HepG2 (cell line): ENCODE measurements around the gene ADAMTS15. TPM values are rescaled to one million over a fixed set of nuclear protein-coding genes. Genes with fewer than 3 reads are reported as not detected.

Source experiments
- ATAC-seq: fragments of 200-7000 bp; cut with Tn5 transposase; 3 replicates; pipeline ENCODE4 v1.9.1; 2020; ENCODE audit warnings: mild to moderate bottlenecking, moderate library complexity
- BruUV-seq: library from RNA; stranded (reverse); fragments of 400-500 nt; replicated peaks from 2 replicates; lab custom pipeline; 2021; lab: Mats Ljungman, UMichigan
- CTCF ChIA-PET: fragments of 300-600 bp; formaldehyde crosslinking; extraction: SDS; loops from one replicate; lab custom pipeline; 2021; ENCODE audit warnings: low total read pairs, inconsistent platforms, low intra/inter-chr PET ratio; lab: Yijun Ruan, JAX
- POLR2A ChIA-PET: fragments of 350-600 bp; sonication (Branson Sonifier 250); formaldehyde crosslinking; loops from one replicate; lab custom pipeline; 2020; ENCODE audit warnings: antibody characterized with exemption, inconsistent platforms; lab: Yijun Ruan, JAX
- DNase-seq: peaks from one replicate; pipeline ENCODE4 v3.0.0-alpha.2; 2015; ENCODE audit warnings: low spot score
- FAIRE-seq: peaks from 3 replicates; lab custom pipeline; 2011; peaks lifted over from hg19 to GRCh38; lab: Jason Lieb, UNC
- H2AFZ ChIP-seq: one replicate; pipeline ENCODE4 v1.6.1; 2011; ENCODE audit warnings: low read length, inconsistent platforms
- H3K27ac ChIP-seq: fragments of 300-600 bp; 3 replicates; pipeline ENCODE4 v1.8.0; 2011; ENCODE audit warnings: mixed run types, mild to moderate bottlenecking, mixed read lengths, low read length, inconsistent platforms; ENCODE audit not compliant: insufficient read depth; ENCODE audit errors: extremely low read length
- H3K27me3 ChIP-seq, 2 experiments: fragments of 200-600 bp in 1 of 2; 2 replicates in 1 of 2; 3 replicates in 1 of 2; pipeline versions ENCODE4 v1.6.0 to v1.8.0; 2011; ENCODE audit warnings: low read length in 2 of 2, mild to moderate bottlenecking in 2 of 2, moderate library complexity in 2 of 2, inconsistent platforms in 1 of 2; ENCODE audit not compliant: insufficient read depth in 2 of 2, control insufficient read depth in 1 of 2
- H3K36me3 ChIP-seq, 2 experiments: fragments of 200-600 bp in 1 of 2; replicated peaks in 1 of 2; 2 replicates in 1 of 2; 3 replicates in 1 of 2; pipeline versions ENCODE4 v1.5.1 to v1.8.0; 2011; ENCODE audit warnings: low read length in 2 of 2, inconsistent platforms in 1 of 2; ENCODE audit not compliant: insufficient read depth in 2 of 2, control insufficient read depth in 1 of 2
- H3K4me1 ChIP-seq: 2 replicates; pipeline ENCODE4 v1.5.1; 2012; ENCODE audit warnings: low read length, inconsistent platforms; ENCODE audit not compliant: insufficient read depth
- H3K4me2 ChIP-seq: 2 replicates; pipeline ENCODE4 v1.6.0; 2011; ENCODE audit warnings: low read depth, low read length, inconsistent platforms
- H3K4me3 ChIP-seq, 3 experiments: fragments of 200-600 bp in 1 of 3; sonication (generic), shearing (Covaris generic) in 1 of 3; replicated peaks in 1 of 3; 2 replicates each; pipeline ENCODE4 v1.5.1; 2011 to 2016; ENCODE audit warnings: low read length in 3 of 3, inconsistent platforms in 2 of 3, low read depth in 2 of 3, mild to moderate bottlenecking in 2 of 3, control low read depth in 1 of 3, mixed read lengths in 1 of 3; ENCODE audit not compliant: insufficient read depth in 1 of 3
- H3K79me2 ChIP-seq: one replicate; pipeline ENCODE4 v1.6.1; 2011; ENCODE audit warnings: low read length, inconsistent platforms; ENCODE audit not compliant: insufficient read depth
- H3K9ac ChIP-seq: 2 replicates; pipeline ENCODE4 v1.6.0; 2011; ENCODE audit warnings: mild to moderate bottlenecking, low read depth, low read length, inconsistent platforms; ENCODE audit not compliant: insufficient read depth
- H3K9me3 ChIP-seq: 2 replicates; pipeline ENCODE4 v1.5.1; 2012; ENCODE audit warnings: mild to moderate bottlenecking, low read length
- H4K20me1 ChIP-seq: 2 replicates; pipeline ENCODE4 v1.6.0; 2011; ENCODE audit warnings: inconsistent platforms, mild to moderate bottlenecking, low read length, moderate library complexity; ENCODE audit not compliant: insufficient read depth
- CENPX ChIP-seq: sonication (generic); formaldehyde crosslinking; IDR thresholded peaks from 2 replicates; pipeline ENCODE4 v1.9.0; 2021; ENCODE audit warnings: mild to moderate bottlenecking, missing genetic modification reagents, moderate library complexity
- HDAC2 ChIP-seq: sonication (generic); formaldehyde crosslinking; IDR thresholded peaks from 2 replicates; pipeline ENCODE4 v1.4.0; 2020; ENCODE audit warnings: missing genetic modification reagents
- HDAC6 ChIP-seq: fragments of 200-600 bp; sonication (generic); IDR thresholded peaks from 2 replicates; pipeline ENCODE4 v1.7.0; 2017; ENCODE audit warnings: mild to moderate bottlenecking, antibody characterized with exemption, low read length, low read depth
- MIER2 ChIP-seq: IDR thresholded peaks from 2 replicates; pipeline ENCODE4 v1.6.1; 2016; ENCODE audit warnings: missing biosample characterization, missing genetic modification reagents
- SATB2 ChIP-seq: sonication (generic); formaldehyde crosslinking; IDR thresholded peaks from 2 replicates; pipeline ENCODE4 v1.5.0; 2020; ENCODE audit warnings: missing genetic modification reagents
- TBP ChIP-seq: sonication (generic); formaldehyde crosslinking; IDR thresholded peaks from 2 replicates; pipeline ENCODE4 v1.5.0; 2020; ENCODE audit warnings: missing genetic modification reagents
- ZBTB3 ChIP-seq: sonication (generic); formaldehyde crosslinking; IDR thresholded peaks from 2 replicates; pipeline ENCODE4 v1.4.0; 2020; ENCODE audit warnings: low read depth, mild to moderate bottlenecking, moderate library complexity, missing genetic modification reagents, borderline replicate concordance
- ZFP37 ChIP-seq: sonication (generic); formaldehyde crosslinking; IDR thresholded peaks from 2 replicates; pipeline ENCODE4 v1.4.0; 2020; ENCODE audit warnings: missing genetic modification reagents, borderline replicate concordance
- ZMYM4 ChIP-seq: sonication (generic); formaldehyde crosslinking; IDR thresholded peaks from 2 replicates; pipeline ENCODE4 v1.8.1; 2023; ENCODE audit warnings: mild to moderate bottlenecking, missing genetic modification reagents
- ZNF615 ChIP-seq: sonication (generic); formaldehyde crosslinking; IDR thresholded peaks from 2 replicates; pipeline ENCODE4 v1.5.0; 2020; ENCODE audit warnings: mild to moderate bottlenecking, missing genetic modification reagents, borderline replicate concordance
- ZNF670 ChIP-seq: sonication (generic); formaldehyde crosslinking; IDR thresholded peaks from 2 replicates; pipeline ENCODE4 v1.8.0; 2022; ENCODE audit warnings: mild to moderate bottlenecking, missing genetic modification reagents, borderline replicate concordance
- ZNF792 ChIP-seq: IDR thresholded peaks from 2 replicates; pipeline ENCODE4 v1.6.1; 2016
- WGBS: methylation state at CpG from one replicate; pipeline ENCODE4 v1.1.6; 2017; ENCODE audit warnings: low lambda C conversion rate; 5-methylcytosine and 5-hydroxymethylcytosine counted together
- in situ Hi-C: cut with HindIII; loops from 2 replicates; pipeline ENCODE4 v1.10.0; 2017; ENCODE audit warnings: low pct_unique_long_range_greater_than_20kb; ENCODE audit not compliant: extremely low pct_ligation_motif_present
- intact Hi-C: fragments of 100-400 bp; cut with micrococcal nuclease; formaldehyde crosslinking; loops from one replicate; pipeline ENCODE4 v1.10.0; 2022; ENCODE audit not compliant: unreplicated experiment
- polyA plus RNA-seq, 8 experiments: library from polyadenylated mRNA; depleted of rRNA in 3 of 8; stranded (reverse) in 7 of 8; unstranded in 1 of 8; fragments of >200 nt; fragmentation: Illumina TruSeq in 4 of 8; extraction: Trizol in 4 of 8; gene quantifications; 2 replicates each; pipeline versions ENCODE4 v1.2.1 to v1.2.3, GENCODE V29; 2011 to 2016; ENCODE audit warnings: low read depth in 4 of 8, missing spikeins in 1 of 8, mixed read lengths in 1 of 8; ENCODE audit not compliant: insufficient read depth in 1 of 8
- total RNA-seq, 5 experiments: library from RNA; depleted of rRNA; stranded (reverse); fragments of >200 nt; fragmentation: Illumina TruSeq; extraction: Trizol; gene quantifications; 2 replicates each; pipeline ENCODE4 v1.2.3, GENCODE V29; 2016; ENCODE audit warnings: low read depth in 1 of 5
- TF ChIP-seq, protein P1 (sequence below): sonication (generic); formaldehyde crosslinking; IDR thresholded peaks from 2 replicates; pipeline ENCODE4 v1.4.0; 2020; ENCODE audit warnings: missing genetic modification reagents
- TF ChIP-seq, protein P2 (sequence below): sonication (generic); formaldehyde crosslinking; IDR thresholded peaks from 2 replicates; pipeline ENCODE4 v1.4.0; 2020; ENCODE audit warnings: missing genetic modification reagents; ENCODE audit errors: not compliant biosample characterization

The ADAMTS15 gene
- total and polyA plus RNA-seq, 2 of the 13 experiments (the other 11 are each of a cell fraction or from before 2014, with no cell fraction given), result 0.01 to 0.02 TPM

DNA sequence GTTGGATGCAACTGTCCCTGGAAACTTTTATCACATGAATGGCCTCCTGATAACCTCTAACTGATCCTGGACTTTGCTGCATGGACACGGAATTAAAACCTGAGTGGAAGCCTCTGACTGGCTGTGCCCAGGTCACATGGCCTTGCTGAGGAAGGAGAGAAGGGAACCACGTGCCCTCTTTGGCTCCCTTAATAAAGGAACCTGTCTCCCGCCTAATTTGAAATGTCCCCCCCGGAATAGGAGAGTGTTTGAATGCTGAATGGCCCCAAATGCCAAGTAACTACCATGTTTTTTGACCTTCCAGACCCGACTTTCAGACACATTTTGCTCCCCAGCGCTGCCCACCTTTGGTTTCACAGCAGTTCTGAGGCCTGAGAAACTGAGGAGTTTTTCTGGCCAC is 76.9 kb downstream of the ADAMTS15 start:
- TF ChIP-seq SATB2 (CRISPR knock-in tag), result no peak
- no peak for TF ChIP-seq ZNF670 (CRISPR knock-in tag)
- TF ChIP-seq HDAC6, result no peak
- no peak for TF ChIP-seq TBP
- no peak for TF ChIP-seq MIER2 (CRISPR knock-in tag)
- no peak for TF ChIP-seq ZMYM4 (CRISPR knock-in tag)
- TF ChIP-seq, protein P1, sequence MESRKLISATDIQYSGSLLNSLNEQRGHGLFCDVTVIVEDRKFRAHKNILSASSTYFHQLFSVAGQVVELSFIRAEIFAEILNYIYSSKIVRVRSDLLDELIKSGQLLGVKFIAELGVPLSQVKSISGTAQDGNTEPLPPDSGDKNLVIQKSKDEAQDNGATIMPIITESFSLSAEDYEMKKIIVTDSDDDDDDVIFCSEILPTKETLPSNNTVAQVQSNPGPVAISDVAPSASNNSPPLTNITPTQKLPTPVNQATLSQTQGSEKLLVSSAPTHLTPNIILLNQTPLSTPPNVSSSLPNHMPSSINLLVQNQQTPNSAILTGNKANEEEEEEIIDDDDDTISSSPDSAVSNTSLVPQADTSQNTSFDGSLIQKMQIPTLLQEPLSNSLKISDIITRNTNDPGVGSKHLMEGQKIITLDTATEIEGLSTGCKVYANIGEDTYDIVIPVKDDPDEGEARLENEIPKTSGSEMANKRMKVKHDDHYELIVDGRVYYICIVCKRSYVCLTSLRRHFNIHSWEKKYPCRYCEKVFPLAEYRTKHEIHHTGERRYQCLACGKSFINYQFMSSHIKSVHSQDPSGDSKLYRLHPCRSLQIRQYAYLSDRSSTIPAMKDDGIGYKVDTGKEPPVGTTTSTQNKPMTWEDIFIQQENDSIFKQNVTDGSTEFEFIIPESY (CRISPR knock-in tag), result no peak
- TF ChIP-seq ZNF792 (CRISPR knock-in tag), result no peak
- no peak for TF ChIP-seq ZBTB3 (CRISPR knock-in tag)
- TF ChIP-seq HDAC2 (CRISPR knock-in tag), result no peak
- TF ChIP-seq ZFP37 (CRISPR knock-in tag), result no peak
- no peak for TF ChIP-seq ZNF615
- no peak for TF ChIP-seq CENPX
- TF ChIP-seq, protein P2, sequence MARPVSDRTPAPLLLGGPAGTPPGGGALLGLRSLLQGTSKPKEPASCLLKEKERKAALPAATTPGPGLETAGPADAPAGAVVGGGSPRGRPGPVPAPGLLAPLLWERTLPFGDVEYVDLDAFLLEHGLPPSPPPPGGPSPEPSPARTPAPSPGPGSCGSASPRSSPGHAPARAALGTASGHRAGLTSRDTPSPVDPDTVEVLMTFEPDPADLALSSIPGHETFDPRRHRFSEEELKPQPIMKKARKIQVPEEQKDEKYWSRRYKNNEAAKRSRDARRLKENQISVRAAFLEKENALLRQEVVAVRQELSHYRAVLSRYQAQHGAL (CRISPR knock-in tag), result no peak
- H3K27ac ChIP-seq, result no peak overlapping the region
- H3K79me2 ChIP-seq, result no peaks in the 10 kb centered on the region
- CTCF ChIA-PET, result no interaction called here
- BruUV-seq, result no TSS peak
- FAIRE-seq, result no peak
- H3K36me3 ChIP-seq, result no peaks in the 10 kb centered on the region
- H3K4me2 ChIP-seq, result no peak overlapping the region
- intact Hi-C loops, result no loop called here
- H3K4me3 ChIP-seq, result no peak overlapping the region
- H2AFZ ChIP-seq, result no peak overlapping the region
- 10% methylated on average over 5 of the region's 6 CpGs for WGBS
- no peaks in the 10 kb centered on the region for H4K20me1 ChIP-seq
- H3K9ac ChIP-seq, result no peak overlapping the region
- no peaks in the 10 kb centered on the region for H3K9me3 ChIP-seq
- H3K27me3 ChIP-seq, result peaks cover 5 to 26% of the 10 kb centered on the region in 2 experiments; a peak in 4 of 5 replicates
- no peak for DNase-seq
- no peak for ATAC-seq
- POLR2A ChIA-PET, result no interaction called here
- in situ Hi-C loops, result no loop called here
- no peaks in the 10 kb centered on the region for H3K4me1 ChIP-seq

Other genes with a start within 250 kb of the ADAMTS15 start
- gene ZBTB44, start 133.7 kb upstream of the ADAMTS15 start, total RNA-seq (2016; rRNA removed; fragmentation: Illumina TruSeq; extraction: Trizol), result 19.5 and 23.6 TPM in 2 replicates
- 18.9 and 22.8 TPM in 2 replicates for gene ZBTB44, start 133.7 kb upstream of the ADAMTS15 start, polyA plus RNA-seq (2011; rRNA removed)
- not detected in 2 replicates for gene ADAMTS8, start 20.0 kb upstream of the ADAMTS15 start, total RNA-seq (2016; rRNA removed; fragmentation: Illumina TruSeq; extraction: Trizol)
- gene ADAMTS8, start 20.0 kb upstream of the ADAMTS15 start, polyA plus RNA-seq (2011; rRNA removed), result not detected in 2 replicates